Lung (tissue), 12 donors: Measurements from ENCODE around the gene CLDND1. TPM values are rescaled to one million over a fixed set of nuclear protein-coding genes. Genes with fewer than 3 reads are reported as not detected.

ENCODE experiments used
- ATAC-seq: fragments of 200-7000 bp; cut with Tn5 transposase; one replicate; pipeline ENCODE4 v1.9.1; 2020; ENCODE audit warnings: moderate number of reproducible peaks; ENCODE audit not compliant: insufficient read depth, low FRiP score
- DNase-seq, 3 donors: peaks; one replicate each; pipeline ENCODE4 v3.0.0-alpha.2; 2013 to 2017
- H3K27ac ChIP-seq, 2 donors: one replicate each; pipeline ENCODE4 v1.5.1; 2013; ENCODE audit warnings: mild to moderate bottlenecking in 2 of 2, moderate library complexity in 2 of 2, control low read depth in 1 of 2, inconsistent platforms in 1 of 2, low read depth in 1 of 2, low read length in 1 of 2
- H3K27me3 ChIP-seq, 3 donors: one replicate each; pipeline ENCODE4 v1.5.1; 2013; ENCODE audit warnings: low read length in 2 of 3; ENCODE audit not compliant: control insufficient read depth in 3 of 3, insufficient read depth in 3 of 3
- H3K36me3 ChIP-seq, 4 donors: one replicate each; pipeline ENCODE4 v1.5.1; 2013; ENCODE audit warnings: low read length in 4 of 4, mild to moderate bottlenecking in 1 of 4, moderate library complexity in 1 of 4; ENCODE audit not compliant: control insufficient read depth in 4 of 4, insufficient read depth in 4 of 4
- H3K4me1 ChIP-seq, 5 donors: one replicate each; pipeline ENCODE4 v1.5.1; 2013; ENCODE audit warnings: low read length in 5 of 5, mild to moderate bottlenecking in 2 of 5, moderate library complexity in 1 of 5; ENCODE audit not compliant: control insufficient read depth in 5 of 5, insufficient read depth in 5 of 5
- H3K4me3 ChIP-seq: one replicate; pipeline ENCODE4 v1.5.1; 2013; ENCODE audit warnings: mild to moderate bottlenecking, control low read depth, moderate library complexity
- H3K9ac ChIP-seq, 2 donors: one replicate each; pipeline ENCODE4 v1.5.1; 2013; ENCODE audit warnings: low read length in 2 of 2, control low read depth in 1 of 2; ENCODE audit not compliant: insufficient read depth in 1 of 2
- H3K9me3 ChIP-seq, 4 donors: one replicate each; pipeline ENCODE4 v1.5.1; 2013; ENCODE audit warnings: low read length in 3 of 4, mild to moderate bottlenecking in 1 of 4, moderate library complexity in 1 of 4; ENCODE audit not compliant: control insufficient read depth in 4 of 4, insufficient read depth in 3 of 4
- CTCF ChIP-seq: IDR thresholded peaks from 2 replicates; pipeline ENCODE4 v1.5.1; 2012; ENCODE audit warnings: mild to moderate bottlenecking; ENCODE audit errors: control extremely low read depth, extremely low read depth
- WGBS, 2 donors: extraction: QIAGEN DNeasy Blood & Tissue Kit; methylation state at CpG; one replicate each; pipeline ENCODE4 v1.1.7; 2013; 5-methylcytosine and 5-hydroxymethylcytosine counted together
- polyA plus RNA-seq, 2 donors: library from polyadenylated mRNA; stranded (reverse); fragments of 200-250 nt; gene quantifications; one replicate each; pipeline ENCODE4 v1.2.1, GENCODE V29; 2013
- total RNA-seq, 2 donors: library from RNA; depleted of rRNA in 1 of 2; stranded (reverse); fragments of >200 nt in 1 of 2; gene quantifications; one replicate each; pipeline ENCODE4 v1.2.1, GENCODE V29; 2014 to 2021
- donor health status: control.
- donor health status: control.
- donor health status: Bipolar disorder and iron deficiency.
- donor health status: healthy.
- donor health status: DM: yes; HTN: yes; CAD: no.

The CLDND1 gene
- total and polyA plus RNA-seq, 4 donors, result 52.6 to 135 (median 70.4) TPM

- 80 to 87% methylated on average over 6 of the region's 6 CpGs for WGBS, 2 donors
Observed at GRCh38 chr3:98525494-98525893, 2.8 kb upstream of the CLDND1 start.

DNA sequence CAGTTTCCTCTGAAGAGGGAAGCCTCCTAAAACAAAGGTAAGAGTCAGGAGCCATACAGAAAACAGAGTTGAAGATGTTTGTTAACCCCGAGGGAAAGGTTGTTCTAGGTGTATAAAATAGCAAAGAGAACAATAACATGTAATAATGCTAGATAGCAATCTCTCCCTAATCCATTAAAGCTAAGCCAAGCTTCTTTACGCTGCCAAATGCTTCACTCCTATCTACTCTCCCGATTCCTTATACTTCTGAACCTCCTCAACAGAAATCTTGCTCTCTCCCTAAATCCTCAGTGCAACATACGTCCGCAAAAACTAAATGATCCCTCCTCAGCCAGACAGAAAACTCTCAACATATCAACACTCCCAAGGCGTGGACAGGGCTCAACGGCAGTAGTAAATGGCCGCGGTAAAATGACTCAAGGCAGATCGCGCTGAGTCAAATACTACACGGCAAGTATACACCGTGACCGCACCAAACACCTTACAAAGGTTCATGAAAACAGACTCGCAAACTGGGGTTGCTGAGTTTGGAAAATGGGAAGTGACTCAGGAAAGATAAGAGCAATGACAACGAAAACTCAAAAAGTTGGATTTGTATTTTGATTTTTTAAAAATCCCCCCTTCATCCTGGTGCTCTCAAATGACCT lies 682 bp downstream of the CLDND1 start:
- no peaks in the 10 kb centered on the region for H3K9me3 ChIP-seq
- peak overlapping the region; percentile 83 to 86 for H3K9ac ChIP-seq
- peaks cover 0 to 15% (median 3%) of the 10 kb centered on the region in 5 donors for H3K4me1 ChIP-seq
- H3K27ac ChIP-seq, result peak overlapping the region; percentile 96 to 99
- ATAC-seq (peak; percentile 29), DNase-seq (peak; percentile 46 to 79 (median 73))
- peak overlapping the region; percentile 84 for H3K4me3 ChIP-seq
- TF ChIP-seq CTCF, result no peak
- H3K27me3 ChIP-seq, result no peaks in the 10 kb centered on the region
- peaks cover 0 to 19% (median 11%) of the 10 kb centered on the region in 4 donors for H3K36me3 ChIP-seq
- WGBS, 2 donors, result 0 to 1% methylated on average over 16 of the region's 16 CpGs

More at GRCh38 chr3:98525494-98525893, 2.8 kb upstream of the CLDND1 start:
- DNase-seq, result no peak
- Histone ChIP-seq H3K9me3 (no peaks in the 10 kb centered on the region), H3K27ac (no peak overlapping the region), H3K27me3 (no peaks in the 10 kb centered on the region), H3K4me1 (peaks cover 0 to 11% (median 3%) of the 10 kb centered on the region in 5 donors), H3K36me3 (peaks cover 0 to 5% (median 2%) of the 10 kb centered on the region in 4 donors), H3K9ac (no peak overlapping the region), H3K4me3 (no peak overlapping the region)
- TF ChIP-seq CTCF, result no peak
- ATAC-seq, result no peak

- H3K36me3 ChIP-seq, result peaks cover 4 to 23% (median 15%) of the 10 kb centered on the region in 4 donors
- no peak for ATAC-seq
Observed at GRCh38 chr3:98519351-98519750, 3.4 kb downstream of the CLDND1 start.

More at GRCh38 chr3:98519351-98519750, 3.4 kb downstream of the CLDND1 start:
- DNase-seq, result no peak
- peaks cover 0 to 15% (median 3%) of the 10 kb centered on the region in 5 donors for H3K4me1 ChIP-seq
- no peak overlapping the region for H3K27ac ChIP-seq
- TF ChIP-seq CTCF, result no peak
- H3K4me3 ChIP-seq, result no peak overlapping the region
- WGBS, 2 donors, result 0 to 100% methylated on average over 1 of the region's 1 CpG
- no peak overlapping the region for H3K9ac ChIP-seq
- peaks cover 0 to 1% (median 0%) of the 10 kb centered on the region in 4 donors for H3K9me3 ChIP-seq
- no peaks in the 10 kb centered on the region for H3K27me3 ChIP-seq
